GM20431 (cell line): ENCODE measurements around the gene SMARCC1.

Experiments
- in situ Hi-C: fragments of 300-500 bp; cut with MseI, MboI; formaldehyde crosslinking; loops from one replicate; pipeline ENCODE4 v1.15.0; 2020; ENCODE audit warnings: low sequenced_read_pairs; ENCODE audit not compliant: unreplicated experiment

SMARCC1 gene

GRCh38 chr3:47603332-47603731 is 178.4 kb downstream of the SMARCC1 start:
- in situ Hi-C loops, result no loop called here

DNA sequence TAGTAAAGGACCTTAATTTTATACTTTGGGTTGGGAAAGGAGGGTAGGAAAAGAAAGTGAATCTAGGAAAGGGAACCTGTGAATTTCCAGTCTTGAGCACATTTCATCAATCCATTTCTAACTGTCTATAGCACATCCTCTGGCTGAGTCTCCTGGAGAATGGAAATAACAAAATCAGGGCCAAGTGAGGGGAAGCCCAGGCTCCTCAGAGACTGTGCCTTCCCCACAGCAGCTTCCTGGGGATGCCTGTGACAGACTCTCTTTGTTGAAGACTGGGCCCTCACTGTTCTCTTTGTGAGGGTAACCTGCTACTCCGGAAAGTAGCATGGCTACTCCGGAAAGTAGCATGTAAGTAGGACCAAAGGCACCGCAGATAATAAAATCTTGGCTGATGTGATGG is 180.4 kb downstream of the SMARCC1 start:
- in situ Hi-C loops, result no loop called here

DNA sequence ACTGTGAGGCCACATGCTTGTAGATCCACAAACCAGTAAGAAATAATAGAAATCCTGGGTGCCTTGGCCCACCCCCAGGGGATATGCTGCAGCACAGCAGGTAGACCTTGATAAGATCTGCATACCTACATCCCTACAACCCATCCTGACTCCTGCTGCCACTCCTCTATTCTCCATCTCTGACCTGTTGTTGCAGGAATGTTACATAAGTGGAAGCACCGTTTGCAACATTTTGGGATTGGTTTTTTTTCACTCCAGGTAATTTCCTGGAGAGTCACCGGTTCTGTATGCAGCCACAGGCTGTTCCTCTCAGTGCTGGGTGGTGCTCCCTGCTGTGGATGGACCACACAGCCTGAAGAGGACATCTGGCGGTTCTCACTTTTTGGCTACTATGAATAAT is 186.9 kb downstream of the SMARCC1 start:
- in situ Hi-C loops, result no loop called here

- in situ Hi-C loops, result no loop called here
Observed at GRCh38 chr3:47592066-47592795, 189.5 kb downstream of the SMARCC1 start.

DNA sequence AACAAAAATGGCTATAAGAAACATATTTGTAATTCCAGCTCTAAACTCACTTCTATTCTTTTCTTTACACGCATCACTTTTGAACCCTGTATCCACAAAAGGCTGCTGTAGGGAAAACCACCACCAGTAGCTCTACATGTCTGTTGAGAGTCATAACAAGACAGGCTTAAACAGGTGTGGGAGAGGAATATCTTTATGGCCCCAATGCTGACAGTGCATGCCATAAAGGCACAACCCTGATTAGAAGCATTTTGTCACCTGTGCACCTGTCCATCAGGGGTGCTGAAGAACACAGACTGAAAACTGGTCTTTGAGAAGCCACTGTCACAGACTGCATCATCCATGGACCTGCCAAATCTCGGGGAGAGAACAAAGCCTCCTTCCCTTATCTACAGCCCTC is 191.5 kb downstream of the SMARCC1 start:
- in situ Hi-C loops, result no loop called here

DNA sequence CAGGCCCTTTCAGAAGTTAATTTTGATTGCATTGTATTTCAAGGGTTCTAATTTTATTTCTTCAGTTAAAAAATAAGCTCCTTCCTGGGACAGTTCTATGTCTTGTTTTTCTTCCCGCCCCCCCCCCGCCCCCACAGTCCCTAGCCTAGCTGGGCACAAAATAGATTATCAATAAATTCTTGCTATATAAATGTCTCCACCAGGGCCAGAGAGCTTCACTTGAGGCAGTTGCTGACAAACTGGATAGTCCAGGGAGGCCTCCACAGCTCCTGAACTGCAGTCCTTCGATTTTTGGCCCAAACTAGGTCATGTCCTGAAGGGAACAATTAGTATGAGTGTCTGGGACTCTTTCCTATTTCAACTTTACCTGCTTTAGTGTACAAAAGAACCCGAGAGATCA is 193.1 kb downstream of the SMARCC1 start:
- in situ Hi-C loops, result no loop called here

DNA sequence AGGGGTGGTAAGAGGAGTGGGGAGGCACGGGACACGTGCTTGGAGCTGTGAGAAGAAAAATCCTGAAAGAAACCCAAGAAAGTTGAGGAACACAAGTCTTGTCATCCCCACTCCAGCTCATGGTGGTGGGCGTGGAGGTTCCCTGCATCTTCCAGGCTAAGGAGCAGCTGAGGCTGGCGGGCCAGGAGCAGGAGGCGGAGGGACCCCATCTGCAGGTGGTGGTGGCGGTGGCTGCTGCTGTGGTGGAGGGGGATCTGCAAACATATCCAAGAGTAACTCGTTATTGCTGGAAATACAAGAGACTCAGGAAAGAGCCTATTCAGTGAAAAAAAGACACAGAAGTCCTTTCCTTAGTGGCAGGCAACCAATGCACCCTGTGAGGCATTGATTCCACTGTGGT is 193.6 kb downstream of the SMARCC1 start:
- in situ Hi-C loops, result no loop called here

GRCh38 chr3:47586746-47587145 is 194.9 kb downstream of the SMARCC1 start:
- in situ Hi-C loops, result no loop called here

GRCh38 chr3:47583320-47584075 is 198.2 kb downstream of the SMARCC1 start:
- in situ Hi-C loops, result no loop called here

DNA sequence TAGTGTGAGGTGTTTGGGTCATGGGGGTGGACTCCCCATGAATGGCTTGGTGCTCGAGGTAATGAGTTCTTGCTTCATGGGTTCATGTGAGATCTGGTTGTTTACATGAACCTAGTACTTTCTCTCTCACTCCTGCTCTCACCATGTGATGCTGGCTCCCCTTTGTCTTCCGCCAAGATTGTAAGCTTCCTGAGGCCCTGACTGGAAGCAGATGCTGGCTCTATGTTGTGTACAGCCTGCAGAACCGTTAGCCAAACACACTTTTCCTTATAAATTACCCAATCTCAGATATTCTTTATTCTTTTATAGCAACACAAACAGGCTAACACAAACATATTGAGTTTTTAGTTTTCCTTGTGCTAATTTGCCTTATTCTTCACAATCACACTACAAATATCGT is 199.9 kb downstream of the SMARCC1 start:
- in situ Hi-C loops, result no loop called here

DNA sequence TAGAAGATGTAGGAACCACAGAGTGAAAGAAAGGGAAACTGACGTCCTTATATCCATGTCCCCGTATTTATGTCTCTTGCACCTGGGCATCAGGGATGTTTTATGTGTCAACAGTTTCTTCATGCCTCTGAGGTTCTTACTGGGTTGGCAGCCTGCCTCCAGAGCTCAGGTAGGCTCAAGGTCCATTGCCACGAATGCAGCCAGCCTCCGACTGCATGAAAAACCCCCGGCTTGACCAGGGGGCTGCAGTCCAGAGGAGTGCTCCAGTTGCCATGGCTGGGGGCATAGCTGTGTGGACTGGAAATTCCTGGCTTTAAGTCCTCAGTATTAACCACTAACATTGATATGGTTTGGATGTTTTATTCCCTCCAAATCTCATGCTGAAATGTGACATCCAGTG is 200.3 kb downstream of the SMARCC1 start:
- in situ Hi-C loops, result no loop called here

DNA sequence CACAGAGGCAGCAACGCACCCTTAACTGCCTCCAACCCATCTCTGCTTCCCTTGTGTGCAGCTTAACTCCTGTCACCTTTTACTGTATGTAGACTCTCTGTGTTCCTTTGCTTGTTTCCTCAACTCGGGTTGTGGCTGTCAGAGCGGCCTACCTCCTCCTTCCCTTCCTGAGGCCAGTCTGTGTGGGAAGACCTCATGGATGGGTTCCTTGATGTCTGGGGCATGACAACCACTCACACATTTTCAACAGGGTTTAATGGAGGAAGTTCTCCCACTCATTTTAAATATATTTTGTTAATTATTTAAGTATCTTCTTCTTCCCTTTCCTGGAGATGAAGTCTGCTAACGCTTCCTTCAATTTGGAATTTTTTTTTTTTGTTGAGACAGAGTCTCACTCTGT is 201.2 kb downstream of the SMARCC1 start:
- in situ Hi-C loops, result no loop called here

GRCh38 chr3:47579875-47580274 is 201.8 kb downstream of the SMARCC1 start:
- in situ Hi-C loops, result no loop called here

- in situ Hi-C loops, result no loop called here
Observed at GRCh38 chr3:47578691-47579632, 202.7 kb downstream of the SMARCC1 start, which contains the start of gene CSPG5. CSPG5 (minus strand) TSS chr3:47578865; CDS start chr3:47578693, 172 bp downstream.

DNA sequence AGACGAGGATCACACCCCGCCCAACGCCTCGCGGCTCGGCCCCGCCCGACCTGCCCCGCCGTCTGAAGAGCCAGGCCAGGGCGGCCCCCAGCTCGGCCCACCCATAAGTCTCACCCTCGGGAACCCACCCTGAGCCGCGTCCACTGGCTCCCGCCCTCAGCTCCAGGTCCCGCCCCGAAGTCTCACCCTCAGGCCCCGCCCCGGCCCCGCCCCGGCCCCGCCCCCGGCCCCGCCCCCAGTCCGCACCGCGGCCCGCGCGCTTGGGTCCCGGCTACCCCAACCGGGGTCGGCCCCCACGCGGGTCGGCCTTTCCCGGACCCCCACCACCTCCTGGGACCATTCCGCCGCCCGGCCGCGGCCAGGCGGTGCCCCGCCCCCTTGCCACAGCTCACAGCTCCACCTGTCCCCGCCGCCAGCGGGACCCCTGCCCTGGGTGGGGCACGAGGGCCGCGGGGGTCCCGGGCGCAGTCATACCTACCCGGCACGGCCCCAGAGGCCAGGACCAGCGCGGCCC is 203.5 kb downstream of the SMARCC1 start:
- in situ Hi-C loops, result no loop called here

- in situ Hi-C loops, result no loop called here
Observed at GRCh38 chr3:47577583-47578118, 204.0 kb downstream of the SMARCC1 start.

GRCh38 chr3:47573190-47574172 is 208.2 kb downstream of the SMARCC1 start:
- in situ Hi-C loops, result no loop called here

DNA sequence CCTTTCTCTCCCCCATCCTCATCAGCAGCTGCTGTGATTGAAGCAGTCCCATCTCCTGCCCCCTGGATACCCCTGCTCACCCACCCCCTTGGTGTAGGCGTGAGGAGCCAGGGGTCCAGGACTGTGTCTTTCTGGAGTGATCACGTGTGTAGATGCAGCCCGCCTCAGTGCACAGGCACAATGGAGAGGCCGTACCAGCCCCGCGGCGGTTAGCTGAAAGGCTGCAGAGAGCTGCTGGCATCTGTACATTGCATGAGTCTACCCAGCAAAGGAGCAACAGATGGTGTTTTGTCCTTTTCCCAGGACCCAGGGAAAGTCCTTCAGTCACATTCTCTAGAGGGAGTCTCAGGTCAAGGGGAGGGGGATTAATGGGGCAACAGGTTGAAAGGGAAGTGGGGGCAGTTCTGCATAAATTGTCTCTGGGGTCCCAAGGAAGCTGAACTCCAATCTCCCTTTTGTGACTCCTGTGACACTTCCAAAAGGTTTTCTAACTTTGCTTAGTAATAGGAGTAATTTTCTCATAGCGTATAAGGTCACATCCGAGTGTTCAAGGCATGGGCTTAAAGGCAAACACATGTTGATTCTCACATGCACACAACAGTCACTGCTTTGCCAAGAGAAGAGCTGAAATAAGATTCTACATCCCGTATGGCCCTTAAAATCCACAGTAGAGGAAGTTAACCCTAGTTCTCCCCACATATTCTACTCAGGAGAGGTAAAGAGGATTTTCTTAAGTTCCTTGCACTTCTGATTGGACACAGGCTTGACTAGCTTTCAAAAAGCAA is 210.1 kb downstream of the SMARCC1 start:
- in situ Hi-C loops, result no loop called here
